Activated CD4-positive, alpha-beta T cell treated with anti-CD3 and anti-CD28 coated beads for 36 hours (primary cell): ENCODE results near the gene PAF1. TPM values are rescaled to one million over a fixed set of nuclear protein-coding genes. Genes with fewer than 3 reads are reported as not detected.

Experiments
- ATAC-seq: fragments of 200-7000 bp; cut with Tn5 transposase; one replicate; pipeline ENCODE4 v1.10.0; 2021; ENCODE audit warnings: mild to moderate bottlenecking, moderate library complexity
- CTCF ChIA-PET: fragments of 350-600 bp; sonication (Branson Sonifier 250); formaldehyde crosslinking; loops from one replicate; lab custom pipeline; 2021; ENCODE audit warnings: antibody characterized with exemption; lab: Charles Lee
- POLR2A ChIA-PET: fragments of 350-600 bp; sonication (Branson Sonifier 250); formaldehyde crosslinking; loops from one replicate; lab custom pipeline; 2021; ENCODE audit warnings: antibody characterized with exemption, inconsistent platforms; lab: Charles Lee
- DNase-seq: peaks from one replicate; pipeline ENCODE4 v3.0.0-alpha.2; 2020
- H3K27ac Mint-ChIP-seq: one replicate; pipeline ENCODE4 v1.8.0; 2021; ENCODE audit warnings: mixed read lengths
- H3K27me3 Mint-ChIP-seq: one replicate; pipeline ENCODE4 v1.8.0; 2021; ENCODE audit warnings: mixed read lengths
- H3K36me3 Mint-ChIP-seq: one replicate; pipeline ENCODE4 v1.8.0; 2021; ENCODE audit warnings: low read depth, mixed read lengths
- H3K4me1 Mint-ChIP-seq: one replicate; pipeline ENCODE4 v1.8.0; 2021; ENCODE audit warnings: mixed read lengths
- H3K4me3 Mint-ChIP-seq: one replicate; pipeline ENCODE4 v1.8.0; 2021; ENCODE audit warnings: mild to moderate bottlenecking, moderate library complexity, mixed read lengths
- H3K9me3 Mint-ChIP-seq: one replicate; pipeline ENCODE4 v1.8.0; 2021; ENCODE audit warnings: low read depth, mixed read lengths
- intact Hi-C, 2 experiments: fragments of 100-400 bp; cut with DNase I in 1 of 2; cut with micrococcal nuclease in 1 of 2; formaldehyde crosslinking; loops; one replicate each; pipeline versions ENCODE4 v1.14.2 to v1.15.1; 2022 to 2024; cut with DNase I, micrococcal nuclease
- total RNA-seq, 2 experiments: library from RNA; stranded (reverse); gene quantifications; one replicate each; pipeline ENCODE4 v1.2.3, GENCODE V29; 2021

PAF1 gene
- total RNA-seq, 2 experiments from 2014 or later = 40.4 to 54.2 TPM

DNA sequence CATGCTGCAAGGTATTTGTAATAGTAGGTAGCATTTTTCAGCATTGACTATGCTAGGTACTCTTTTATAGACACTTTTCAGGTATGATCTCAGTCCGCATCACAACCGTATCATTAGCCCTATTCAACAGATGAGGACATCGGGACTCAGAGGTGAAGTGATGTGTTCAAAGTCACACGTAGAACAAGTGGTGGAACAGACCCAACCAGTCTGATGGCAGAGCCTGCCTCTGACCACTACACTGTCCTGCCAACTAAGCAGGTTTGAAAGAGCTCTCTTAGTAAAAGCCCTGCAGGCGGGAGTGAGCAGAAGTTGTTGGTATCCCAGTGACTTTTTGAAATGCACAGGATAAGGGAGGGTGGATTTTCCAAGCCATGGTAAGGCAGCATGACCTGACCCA, 20.2 kb downstream of the PAF1 start:
- DNase-seq (no peak), ATAC-seq (no peak)
- intact Hi-C loops = no loop called here
- H3K27me3 Mint-ChIP-seq = no peaks in the 10 kb centered on the region
- H3K27ac Mint-ChIP-seq = peak overlapping the region; percentile 43
- H3K4me1 Mint-ChIP-seq = no peaks in the 10 kb centered on the region
- ChIA-PET POLR2A (no interaction called here), CTCF (interaction anchor here (1.0 kb wide), 1 partner anchor 15 kb away, joined by 4 read pairs; no protein-coding TSS in a partner anchor)
- no peak overlapping the region for H3K4me3 Mint-ChIP-seq
- H3K9me3 Mint-ChIP-seq = no peaks in the 10 kb centered on the region
- H3K36me3 Mint-ChIP-seq = peaks cover 24% of the 10 kb centered on the region

- no peak overlapping the region for H3K4me3 Mint-ChIP-seq
- H3K27me3 Mint-ChIP-seq = no peaks in the 10 kb centered on the region
- peaks cover 24% of the 10 kb centered on the region for H3K36me3 Mint-ChIP-seq
- DNase-seq (no peak), ATAC-seq (no peak)
- H3K4me1 Mint-ChIP-seq = no peaks in the 10 kb centered on the region
- no peaks in the 10 kb centered on the region for H3K9me3 Mint-ChIP-seq
- intact Hi-C loops = no loop called here
- no peak overlapping the region for H3K27ac Mint-ChIP-seq
- ChIA-PET CTCF (interaction anchor here (0.6 to 1.2 kb wide), 3 partner anchors 15 to 317 kb away, joined by 3 to 4 read pairs (median 3); no protein-coding TSS in a partner anchor), POLR2A (no interaction called here)
Observed at GRCh38 chr19:39369200-39369599, 21.7 kb downstream of the PAF1 start.

- DNase-seq = no peak
- ATAC-seq = no peak
- Mint-ChIP-seq H3K27me3 (no peaks in the 10 kb centered on the region), H3K9me3 (no peaks in the 10 kb centered on the region), H3K27ac (no peak overlapping the region), H3K4me1 (peaks cover 4% of the 10 kb centered on the region), H3K4me3 (no peak overlapping the region), H3K36me3 (peaks cover 18% of the 10 kb centered on the region)
- CTCF ChIA-PET = interaction anchor here (0.7 kb wide), 1 partner anchor 17 kb away, joined by 3 read pairs; no protein-coding TSS in a partner anchor
- intact Hi-C loops = no loop called here
- POLR2A ChIA-PET = no interaction called here
Observed at GRCh38 chr19:39365531-39365930, 25.4 kb downstream of the PAF1 start.

GRCh38 chr19:39363901-39364457, 26.9 kb downstream of the PAF1 start:
- Mint-ChIP-seq H3K36me3 (peaks cover 18% of the 10 kb centered on the region), H3K27ac (peak overlapping the region; percentile 15), H3K27me3 (no peaks in the 10 kb centered on the region), H3K4me1 (peaks cover 7% of the 10 kb centered on the region), H3K4me3 (no peak overlapping the region), H3K9me3 (no peaks in the 10 kb centered on the region)
- DNase-seq = peak; percentile 17
- ATAC-seq = peak; percentile 30
- ChIA-PET POLR2A (no interaction called here), CTCF (no interaction called here)
- intact Hi-C loops = no loop called here

- Mint-ChIP-seq H3K9me3 (no peaks in the 10 kb centered on the region), H3K27ac (peak overlapping the region; percentile 29), H3K27me3 (no peaks in the 10 kb centered on the region), H3K36me3 (peaks cover 18% of the 10 kb centered on the region), H3K4me1 (peaks cover 7% of the 10 kb centered on the region), H3K4me3 (no peak overlapping the region)
- ChIA-PET POLR2A (no interaction called here), CTCF (interaction anchor here (0.9 kb wide), 1 partner anchor 13 kb away, joined by 3 read pairs; no protein-coding TSS in a partner anchor)
- intact Hi-C loops = no loop called here
- no peak for DNase-seq
- no peak for ATAC-seq
Observed at GRCh38 chr19:39362682-39363657, 27.9 kb downstream of the PAF1 start.

- Mint-ChIP-seq H3K36me3 (peaks cover 33% of the 10 kb centered on the region), H3K4me1 (peaks cover 7% of the 10 kb centered on the region), H3K4me3 (no peak overlapping the region), H3K27me3 (no peaks in the 10 kb centered on the region), H3K27ac (no peak overlapping the region), H3K9me3 (no peaks in the 10 kb centered on the region)
- no peak for DNase-seq
- CTCF ChIA-PET = interaction anchor here (0.5 kb wide), 1 partner anchor 10 kb away, joined by 3 read pairs; no protein-coding TSS in a partner anchor
- intact Hi-C loops = no loop called here
- ATAC-seq = no peak
- POLR2A ChIA-PET = no interaction called here
Observed at GRCh38 chr19:39360599-39360998, 30.3 kb downstream of the PAF1 start.

- no peak overlapping the region for H3K27ac Mint-ChIP-seq
- H3K4me3 Mint-ChIP-seq = no peak overlapping the region
- DNase-seq (no peak), ATAC-seq (peak; percentile 70)
- ChIA-PET POLR2A (no interaction called here), CTCF (interaction anchor here (0.8 to 1.3 kb wide), 2 partner anchors 32 to 39 kb away, joined by 3 read pairs; partner anchors contain the start of gene MED29)
- intact Hi-C loops = no loop called here
- peaks cover 36% of the 10 kb centered on the region for H3K36me3 Mint-ChIP-seq
- H3K9me3 Mint-ChIP-seq = no peaks in the 10 kb centered on the region
- no peaks in the 10 kb centered on the region for H3K27me3 Mint-ChIP-seq
- peaks cover 6% of the 10 kb centered on the region for H3K4me1 Mint-ChIP-seq
Observed at GRCh38 chr19:39359026-39359425, 31.9 kb downstream of the PAF1 start.

DNA sequence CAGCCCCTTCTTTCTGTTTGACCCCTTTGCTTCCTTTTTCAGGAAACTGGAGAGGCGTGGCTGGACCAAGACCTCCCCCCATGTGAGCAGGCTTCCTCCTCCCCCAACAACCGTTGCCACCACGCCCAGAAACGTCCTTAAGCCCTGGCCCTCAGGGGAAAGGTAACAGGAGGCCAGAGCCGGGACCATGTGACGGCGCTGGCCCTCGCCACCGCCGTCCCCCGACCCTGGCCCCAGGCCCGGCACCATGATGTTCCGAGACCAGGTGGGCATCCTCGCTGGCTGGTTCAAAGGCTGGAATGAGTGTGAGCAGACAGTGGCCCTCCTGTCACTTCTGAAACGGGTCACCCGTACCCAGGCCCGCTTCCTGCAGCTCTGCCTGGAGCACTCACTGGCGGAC, 34.3 kb downstream of the PAF1 start:
- no peaks in the 10 kb centered on the region for H3K27me3 Mint-ChIP-seq

GRCh38 chr19:39356073-39356472, 34.8 kb downstream of the PAF1 start:
- Mint-ChIP-seq H3K27me3 (no peaks in the 10 kb centered on the region), H3K4me1 (peaks cover 16% of the 10 kb centered on the region), H3K36me3 (peaks cover 47% of the 10 kb centered on the region), H3K27ac (no peak overlapping the region), H3K9me3 (no peaks in the 10 kb centered on the region), H3K4me3 (no peak overlapping the region)
- ChIA-PET CTCF (interaction anchor here (0.6 to 1.7 kb wide), 5 partner anchors 9 to 479 kb away, joined by 3 to 7 read pairs (median 4); no protein-coding TSS in a partner anchor), POLR2A (no interaction called here)
- DNase-seq (no peak), ATAC-seq (no peak)
- intact Hi-C loops = no loop called here

More for the DNA sequence above, 34.3 kb downstream of the PAF1 start:
- Mint-ChIP-seq H3K36me3 (peaks cover 48% of the 10 kb centered on the region), H3K4me1 (peaks cover 11% of the 10 kb centered on the region), H3K4me3 (no peak overlapping the region), H3K9me3 (no peaks in the 10 kb centered on the region), H3K27ac (no peak overlapping the region)
- ChIA-PET POLR2A (no interaction called here), CTCF (interaction anchor here (0.6 to 1.7 kb wide), 3 partner anchors 10 to 478 kb away, joined by 5 to 7 read pairs (median 5); no protein-coding TSS in a partner anchor)
- no peak for ATAC-seq
- intact Hi-C loops = no loop called here
- no peak for DNase-seq

DNA sequence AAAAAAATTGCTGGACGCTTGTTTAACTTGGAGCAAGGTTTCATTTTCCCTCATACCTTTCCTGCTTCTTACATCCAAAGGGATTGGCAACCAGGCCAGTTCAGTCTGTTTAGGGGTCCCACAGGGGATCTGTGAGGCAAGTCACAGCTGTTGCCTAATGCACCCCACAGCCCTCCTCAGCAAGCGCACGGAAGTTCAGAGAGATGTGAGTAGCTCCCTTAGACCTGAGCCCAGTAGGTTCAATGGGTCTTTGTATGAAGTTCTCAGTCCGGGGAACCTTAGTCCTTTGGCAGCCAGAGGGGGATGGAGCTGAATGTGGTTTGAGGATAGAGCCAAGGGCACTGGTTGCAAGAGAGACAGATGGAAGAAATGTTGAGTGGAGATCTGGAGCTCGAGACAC, 35.7 kb downstream of the PAF1 start:
- Mint-ChIP-seq H3K4me3 (no peak overlapping the region), H3K27ac (peak overlapping the region; percentile 14), H3K4me1 (peaks cover 18% of the 10 kb centered on the region), H3K36me3 (peaks cover 41% of the 10 kb centered on the region), H3K9me3 (no peaks in the 10 kb centered on the region), H3K27me3 (no peaks in the 10 kb centered on the region)
- ATAC-seq (no peak), DNase-seq (no peak)
- ChIA-PET POLR2A (no interaction called here), CTCF (interaction anchor here (0.7 to 1.5 kb wide), 3 partner anchors 13 to 219 kb away, joined by 3 to 4 read pairs (median 4); partner anchors contain the start of gene SAMD4B)
- intact Hi-C loops = no loop called here
